Stomach (tissue), 4 donors: Measurements from ENCODE around the gene SLC26A9.

Experiments
- POLR2A ChIP-seq, 4 donors: fragments of 450-650 bp; IDR thresholded peaks; one replicate each; pipeline ENCODE4 v1.6.1; 2016; ENCODE audit warnings: antibody characterized with exemption in 4 of 4, control low read depth in 2 of 4, mild to moderate bottlenecking in 1 of 4, moderate library complexity in 1 of 4
- TF ChIP-seq, protein P1 (sequence below), 7 experiments: fragments of 450-650 bp in 4 of 7; fragments of 200-600 bp in 3 of 7; sonication (generic) in 3 of 7; IDR thresholded peaks; one replicate each; pipeline ENCODE4 v1.5.1; 2016 to 2019; ENCODE audit warnings: antibody characterized with exemption in 7 of 7, control low read depth in 2 of 7, mild to moderate bottlenecking in 1 of 7

GRCh38 chr1:205924460-205924790, 18.8 kb downstream of the SLC26A9 start:
- TF ChIP-seq, protein P1, sequence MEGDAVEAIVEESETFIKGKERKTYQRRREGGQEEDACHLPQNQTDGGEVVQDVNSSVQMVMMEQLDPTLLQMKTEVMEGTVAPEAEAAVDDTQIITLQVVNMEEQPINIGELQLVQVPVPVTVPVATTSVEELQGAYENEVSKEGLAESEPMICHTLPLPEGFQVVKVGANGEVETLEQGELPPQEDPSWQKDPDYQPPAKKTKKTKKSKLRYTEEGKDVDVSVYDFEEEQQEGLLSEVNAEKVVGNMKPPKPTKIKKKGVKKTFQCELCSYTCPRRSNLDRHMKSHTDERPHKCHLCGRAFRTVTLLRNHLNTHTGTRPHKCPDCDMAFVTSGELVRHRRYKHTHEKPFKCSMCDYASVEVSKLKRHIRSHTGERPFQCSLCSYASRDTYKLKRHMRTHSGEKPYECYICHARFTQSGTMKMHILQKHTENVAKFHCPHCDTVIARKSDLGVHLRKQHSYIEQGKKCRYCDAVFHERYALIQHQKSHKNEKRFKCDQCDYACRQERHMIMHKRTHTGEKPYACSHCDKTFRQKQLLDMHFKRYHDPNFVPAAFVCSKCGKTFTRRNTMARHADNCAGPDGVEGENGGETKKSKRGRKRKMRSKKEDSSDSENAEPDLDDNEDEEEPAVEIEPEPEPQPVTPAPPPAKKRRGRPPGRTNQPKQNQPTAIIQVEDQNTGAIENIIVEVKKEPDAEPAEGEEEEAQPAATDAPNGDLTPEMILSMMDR (IDR thresholded peaks at IDR 0.05), result no peak
- no peak for TF ChIP-seq POLR2A (IDR thresholded peaks at IDR 0.05)
